WTC11 (cell line): ENCODE results near the gene CD79A.

Experiments used
- CTCF ChIP-seq: fragments of 200-600 bp; IDR thresholded peaks from 2 replicates; pipeline ENCODE4 v1.8.0; 2022; ENCODE audit warnings: antibody characterized with exemption
- E2F1 ChIP-seq: sonication (generic); formaldehyde crosslinking; IDR thresholded peaks from 2 replicates; pipeline ENCODE4 v1.8.0; 2022; ENCODE audit warnings: mild to moderate bottlenecking, missing genetic modification reagents
- ESRRA ChIP-seq: sonication (generic); formaldehyde crosslinking; IDR thresholded peaks from 2 replicates; pipeline ENCODE4 v1.8.1; 2022; ENCODE audit warnings: mild to moderate bottlenecking, missing genetic modification reagents, borderline replicate concordance
- IRF1 ChIP-seq: sonication (generic); formaldehyde crosslinking; IDR thresholded peaks from 2 replicates; pipeline ENCODE4 v1.8.0; 2023; ENCODE audit warnings: missing genetic modification reagents
- IRF2 ChIP-seq: sonication (generic); formaldehyde crosslinking; IDR thresholded peaks from 2 replicates; pipeline ENCODE4 v1.8.0; 2022; ENCODE audit warnings: low read depth, missing genetic modification reagents, borderline replicate concordance
- NR1H2 ChIP-seq: sonication (generic); formaldehyde crosslinking; IDR thresholded peaks from 2 replicates; pipeline ENCODE4 v1.9.0; 2021; ENCODE audit warnings: mild to moderate bottlenecking, moderate library complexity, missing genetic modification reagents
- SMAD3 ChIP-seq: sonication (generic); formaldehyde crosslinking; IDR thresholded peaks from 2 replicates; pipeline ENCODE4 v1.8.0; 2022; ENCODE audit warnings: missing genetic modification reagents, mild to moderate bottlenecking, borderline replicate concordance
- TEAD1 ChIP-seq: sonication (generic); formaldehyde crosslinking; IDR thresholded peaks from 2 replicates; pipeline ENCODE4 v1.8.0; 2022; ENCODE audit warnings: mild to moderate bottlenecking, missing genetic modification reagents
- TP53 ChIP-seq: sonication (generic); formaldehyde crosslinking; IDR thresholded peaks from 2 replicates; pipeline ENCODE4 v1.8.1; 2023; ENCODE audit warnings: mild to moderate bottlenecking, missing genetic modification reagents
- ZBTB21 ChIP-seq: sonication (generic); formaldehyde crosslinking; IDR thresholded peaks from 2 replicates; pipeline ENCODE4 v1.8.1; 2023; ENCODE audit warnings: mild to moderate bottlenecking, missing genetic modification reagents, borderline replicate concordance
- ZNF232 ChIP-seq: sonication (generic); formaldehyde crosslinking; IDR thresholded peaks from 2 replicates; pipeline ENCODE4 v1.8.0; 2022; ENCODE audit warnings: mild to moderate bottlenecking, missing genetic modification reagents

- no peak for TF ChIP-seq TP53 (CRISPR knock-in tag)
- TF ChIP-seq SMAD3 (CRISPR knock-in tag), result no peak
- TF ChIP-seq CTCF, result no peak
- no peak for TF ChIP-seq IRF2
- TF ChIP-seq TEAD1, result no peak
- no peak for TF ChIP-seq IRF1 (CRISPR knock-in tag)
- no peak for TF ChIP-seq ZNF232 (CRISPR knock-in tag)
- no peak for TF ChIP-seq E2F1
- TF ChIP-seq ESRRA (CRISPR knock-in tag), result no peak
- TF ChIP-seq NR1H2, result no peak
- TF ChIP-seq ZBTB21 (CRISPR knock-in tag), result no peak
These were observed 35.0 kb downstream of the CD79A start for GRCh38 chr19:41911889-41912731.
